Right kidney (tissue), 1 donor: Measurements from ENCODE around the gene MAP1B.
"Not testable (repeated sequence)": the region's sequence is repeated elsewhere in the genome, so short reads cannot be mapped to it uniquely, and the experiment has no call there.

Experiments
- DNase-seq: peaks from one replicate; pipeline ENCODE4 v3.0.0-alpha.2; 2016

The MAP1B gene

GRCh38 chr5:72161951-72162350 lies 54.7 kb downstream of the MAP1B start:
- DNase-seq, result no peak

- DNase-seq, result no peak
These were observed 56.2 kb downstream of the MAP1B start for GRCh38 chr5:72163349-72163983.

GRCh38 chr5:72166070-72166979 lies 59.0 kb downstream of the MAP1B start:
- DNase-seq, result peak; percentile 59

- DNase-seq, result no peak
These were observed 60.0 kb downstream of the MAP1B start for GRCh38 chr5:72167257-72167656.

- no peak for DNase-seq
These were observed 60.5 kb downstream of the MAP1B start for GRCh38 chr5:72167804-72168203.

GRCh38 chr5:72170101-72170500 lies 62.8 kb downstream of the MAP1B start:
- DNase-seq, result no peak

GRCh38 chr5:72171181-72171580 lies 63.9 kb downstream of the MAP1B start:
- DNase-seq, result not testable (repeated sequence)

GRCh38 chr5:72171667-72172066 lies 64.4 kb downstream of the MAP1B start:
- no peak for DNase-seq

- no peak for DNase-seq
These were observed 65.5 kb downstream of the MAP1B start for GRCh38 chr5:72172786-72173185.

GRCh38 chr5:72177538-72177937 lies 70.3 kb downstream of the MAP1B start:
- no peak for DNase-seq

- DNase-seq, result no peak
These were observed 71.9 kb downstream of the MAP1B start for GRCh38 chr5:72179028-72179815.

- no peak for DNase-seq
These were observed 72.7 kb downstream of the MAP1B start for GRCh38 chr5:72179816-72180440.

- DNase-seq, result no peak
These were observed 73.7 kb downstream of the MAP1B start for GRCh38 chr5:72180925-72181324.

- no peak for DNase-seq
These were observed 75.4 kb downstream of the MAP1B start for GRCh38 chr5:72182686-72183085.

GRCh38 chr5:72183101-72183520 lies 75.8 kb downstream of the MAP1B start:
- DNase-seq, result no peak

- DNase-seq, result no peak
These were observed 77.1 kb downstream of the MAP1B start for GRCh38 chr5:72184408-72184807.

- DNase-seq, result no peak
These were observed 78.4 kb downstream of the MAP1B start for GRCh38 chr5:72185496-72186329.

- no peak for DNase-seq
These were observed 80.3 kb downstream of the MAP1B start for GRCh38 chr5:72187388-72188075.

- no peak for DNase-seq
These were observed 80.9 kb downstream of the MAP1B start for GRCh38 chr5:72188166-72188565.

- no peak for DNase-seq
These were observed 81.9 kb downstream of the MAP1B start for GRCh38 chr5:72189146-72189545.

GRCh38 chr5:72191404-72191803 lies 84.1 kb downstream of the MAP1B start:
- no peak for DNase-seq
